Measurements from ENCODE around the gene NGEF. TPM values are rescaled to one million over a fixed set of nuclear protein-coding genes. Genes with fewer than 3 reads are reported as not detected.

NGEF gene
- total and polyA plus RNA-seq, 10 of the 15 experiments (the other 5 are each of a cell fraction or from before 2014, with no cell fraction given): 0.12 TPM; not detected in 9

- H2AFZ ChIP-seq (ENCODE audit: control insufficient read depth, low read depth, low read length): no peak overlapping the region
- no peaks in the 10 kb centered on the region for H3K79me2 ChIP-seq (ENCODE audit: control insufficient read depth, insufficient read depth, low read length)
- no peak overlapping the region for H3K4me2 ChIP-seq (ENCODE audit: control insufficient read depth, insufficient read depth)
- ATAC-seq (no peak), DNase-seq (ENCODE audit: low read depth, low spot score) (no peak), FAIRE-seq (no peak)
- H4K20me1 ChIP-seq (ENCODE audit: control insufficient read depth, insufficient read depth): no peaks in the 10 kb centered on the region; the same call in 1 of the 2 replicates
- no peak overlapping the region for H3K9ac ChIP-seq (ENCODE audit: control insufficient read depth, insufficient read depth, low read length)
- POLR2A ChIA-PET: no interaction called here
- no TSS peak for BruUV-seq (replicated peaks)
- no peak overlapping the region for H3K4me3 ChIP-seq
- H3K9me3 ChIP-seq (replicated peaks; ENCODE audit: control insufficient read depth, insufficient read depth, low read length): peaks cover 1% of the 10 kb centered on the region; the same call in 1 of the 3 replicates
- intact Hi-C loops (cut with micrococcal nuclease; ENCODE audit: unreplicated experiment): no loop called here
- 53% methylated on average over 10 of the region's 10 CpGs for WGBS (ENCODE audit: insufficient coverage, insufficient replicate concordance, low lambda C conversion rate, missing lambda C conversion rate)
- TF ChIP-seq NKRF (conservative IDR thresholded peaks at IDR 0.05) (no peak), ATF3 (IDR thresholded peaks at IDR 0.05; ENCODE audit: borderline replicate concordance, extremely low read depth, low read depth, low read length) (no peak), ZNF207 (IDR thresholded peaks at IDR 0.05; ENCODE audit: borderline replicate concordance) (no peak), HDGF (IDR thresholded peaks at IDR 0.05) (no peak), ETV6 (conservative IDR thresholded peaks at IDR 0.05 in 1 of 2, IDR thresholded peaks at IDR 0.05 in 1 of 2; ENCODE audit: borderline replicate concordance in 1 of 2, low read depth in 1 of 2) (no peak), CBFB (IDR thresholded peaks at IDR 0.05; ENCODE audit: low read depth) (no peak), RFX5 (IDR thresholded peaks at IDR 0.05; ENCODE audit: low read depth, low read length) (no peak), ZBTB33 (IDR thresholded peaks at IDR 0.05) (no peak), SMAD5 (IDR thresholded peaks at IDR 0.05; ENCODE audit: low read depth) (no peak), NR2C1 (IDR thresholded peaks at IDR 0.05) (no peak), EED (IDR thresholded peaks at IDR 0.05; ENCODE audit: low read depth) (no peak), SUZ12 (IDR thresholded peaks at IDR 0.05; ENCODE audit: unreplicated experiment) (no peak), MYB (IDR thresholded peaks at IDR 0.05; ENCODE audit: borderline replicate concordance, low read depth, low read length) (no peak), TAF1 (IDR thresholded peaks at IDR 0.05; ENCODE audit: borderline replicate concordance, low read depth, low read length) (no peak), RB1 (IDR thresholded peaks at IDR 0.05; ENCODE audit: borderline replicate concordance) (no peak), ZZZ3 (IDR thresholded peaks at IDR 0.05; ENCODE audit: control insufficient read depth, insufficient read length, low read depth) (no peak), BCL11A (IDR thresholded peaks at IDR 0.05; ENCODE audit: low read depth, low read length) (no peak)
- SMC1A ChIA-PET (ENCODE audit: uncharacterized antibody, unreplicated experiment): no interaction called here
- CTCF ChIA-PET: interaction anchor here (1.1 to 1.7 kb wide), 3 partner anchors 14 to 57 kb away, joined by 3 to 7 read pairs (median 5); no protein-coding TSS in a partner anchor
- no peak overlapping the region for H3K27ac ChIP-seq (ENCODE audit: control insufficient read depth, insufficient read depth)
- in situ Hi-C loops (cut with MboI): no loop called here
- H3K4me1 ChIP-seq (ENCODE audit: control insufficient read depth, insufficient read depth, low read length): no peaks in the 10 kb centered on the region
- RAD21 ChIA-PET (ENCODE audit: unreplicated experiment): interaction anchor here (0.6 kb wide), 1 partner anchor 84 kb away, joined by 3 read pairs; no protein-coding TSS in a partner anchor
- no peaks in the 10 kb centered on the region; a peak in 2 of 4 replicates for H3K27me3 ChIP-seq (replicated peaks in 1 of 2; ENCODE audit: control insufficient read depth in 2 of 2, insufficient read depth in 2 of 2, low read length in 1 of 2)
- H3K36me3 ChIP-seq (ENCODE audit: control insufficient read depth in 2 of 2, insufficient read depth in 2 of 2, low read length in 1 of 2): no peaks in the 10 kb centered on the region
Measured at GRCh38 chr2:233039846-233040530, 26.9 kb upstream of the NGEF start.
